SK-N-SH (cell line): ENCODE results near the gene HAND1.

Source experiments
- POLR2AphosphoS5 ChIP-seq: IDR thresholded peaks from 2 replicates; pipeline ENCODE4 v1.6.1; 2012; ENCODE audit warnings: low read depth, low read length
- RXRA ChIP-seq: IDR thresholded peaks from 2 replicates; pipeline ENCODE4 v1.4.0; 2012; ENCODE audit warnings: low read depth, mild to moderate bottlenecking, borderline replicate concordance
- TF ChIP-seq, protein P1 (sequence below): fragments of 200-600 bp; sonication (generic); IDR thresholded peaks from 2 replicates; pipeline ENCODE4 v1.6.1; 2017; ENCODE audit warnings: antibody characterized with exemption, mild to moderate bottlenecking, moderate library complexity
- TF ChIP-seq, protein P2 (sequence below): IDR thresholded peaks from 2 replicates; pipeline ENCODE4 v1.4.0; 2012; ENCODE audit warnings: low read depth, borderline replicate concordance

DNA sequence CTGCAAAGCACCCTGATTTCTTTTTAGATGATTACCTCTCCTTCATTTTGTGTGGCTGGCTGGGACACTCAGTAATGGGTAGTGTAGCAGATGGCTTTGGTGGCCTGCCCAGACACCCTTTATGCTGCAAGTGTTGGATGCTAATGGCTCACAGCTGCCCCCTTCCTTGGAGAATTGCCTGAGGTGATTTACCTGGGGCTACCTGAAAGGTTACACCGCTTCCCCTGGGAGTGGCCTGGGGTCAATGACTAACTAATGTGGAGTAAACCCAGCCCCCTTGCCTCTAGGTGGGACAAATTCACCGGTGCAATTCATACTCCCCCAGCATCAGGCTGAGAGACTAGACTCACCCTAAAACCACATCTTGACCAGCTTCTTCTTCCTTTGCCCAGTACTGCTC lies 23.5 kb upstream of the HAND1 start:
- no peak for TF ChIP-seq POLR2AphosphoS5
- TF ChIP-seq RXRA: no peak
- TF ChIP-seq, protein P1, sequence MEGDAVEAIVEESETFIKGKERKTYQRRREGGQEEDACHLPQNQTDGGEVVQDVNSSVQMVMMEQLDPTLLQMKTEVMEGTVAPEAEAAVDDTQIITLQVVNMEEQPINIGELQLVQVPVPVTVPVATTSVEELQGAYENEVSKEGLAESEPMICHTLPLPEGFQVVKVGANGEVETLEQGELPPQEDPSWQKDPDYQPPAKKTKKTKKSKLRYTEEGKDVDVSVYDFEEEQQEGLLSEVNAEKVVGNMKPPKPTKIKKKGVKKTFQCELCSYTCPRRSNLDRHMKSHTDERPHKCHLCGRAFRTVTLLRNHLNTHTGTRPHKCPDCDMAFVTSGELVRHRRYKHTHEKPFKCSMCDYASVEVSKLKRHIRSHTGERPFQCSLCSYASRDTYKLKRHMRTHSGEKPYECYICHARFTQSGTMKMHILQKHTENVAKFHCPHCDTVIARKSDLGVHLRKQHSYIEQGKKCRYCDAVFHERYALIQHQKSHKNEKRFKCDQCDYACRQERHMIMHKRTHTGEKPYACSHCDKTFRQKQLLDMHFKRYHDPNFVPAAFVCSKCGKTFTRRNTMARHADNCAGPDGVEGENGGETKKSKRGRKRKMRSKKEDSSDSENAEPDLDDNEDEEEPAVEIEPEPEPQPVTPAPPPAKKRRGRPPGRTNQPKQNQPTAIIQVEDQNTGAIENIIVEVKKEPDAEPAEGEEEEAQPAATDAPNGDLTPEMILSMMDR: no peak
- TF ChIP-seq, protein P2, sequence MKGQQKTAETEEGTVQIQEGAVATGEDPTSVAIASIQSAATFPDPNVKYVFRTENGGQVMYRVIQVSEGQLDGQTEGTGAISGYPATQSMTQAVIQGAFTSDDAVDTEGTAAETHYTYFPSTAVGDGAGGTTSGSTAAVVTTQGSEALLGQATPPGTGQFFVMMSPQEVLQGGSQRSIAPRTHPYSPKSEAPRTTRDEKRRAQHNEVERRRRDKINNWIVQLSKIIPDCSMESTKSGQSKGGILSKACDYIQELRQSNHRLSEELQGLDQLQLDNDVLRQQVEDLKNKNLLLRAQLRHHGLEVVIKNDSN: no peak
